ENCODE measurements around the gene TFF2. TPM values are rescaled to one million over a fixed set of nuclear protein-coding genes. Genes with fewer than 3 reads are reported as not detected.

Gene TFF2
- polyA plus RNA-seq, 1 donor (not counting 4 experiments of a cell fraction or from before 2014, with no cell fraction given) = not detected

- no peak overlapping the region for H3K9ac ChIP-seq (ENCODE audit: control insufficient read depth, extremely low read depth, insufficient read depth, low read length)
- FAIRE-seq (no peak), DNase-seq (ENCODE audit: low read depth, low spot score) (no peak)
- TF ChIP-seq EZH2 (IDR thresholded peaks at IDR 0.05; ENCODE audit: low read length) (no peak), CTCF (optimal IDR thresholded peaks at IDR 0.05 in 1 of 3, IDR thresholded peaks at IDR 0.05 in 1 of 3, conservative IDR thresholded peaks at IDR 0.05 in 1 of 3; ENCODE audit: extremely low read depth in 1 of 3, insufficient read depth in 2 of 3, low read length in 3 of 3) (no peak)
- no peaks in the 10 kb centered on the region for H4K20me1 ChIP-seq (ENCODE audit: control insufficient read depth, extremely low read depth, insufficient read depth, low read length)
- no peak overlapping the region for H2AFZ ChIP-seq (ENCODE audit: control insufficient read depth, low read length)
- no peaks in the 10 kb centered on the region for H3K36me3 ChIP-seq (ENCODE audit: control insufficient read depth in 2 of 2, extremely low read depth in 1 of 2, insufficient read depth in 2 of 2, low read length in 2 of 2)
- dilution Hi-C loops (cut with MboI; ENCODE audit: extremely low pct_ligation_motif_present, low sequenced_read_pairs) = no loop called here
- H3K27ac ChIP-seq (ENCODE audit: control insufficient read depth, insufficient read depth, low read length) = no peak overlapping the region
- H3K27me3 ChIP-seq (ENCODE audit: control insufficient read depth, extremely low read depth, insufficient read depth, low read length) = peaks cover 15% of the 10 kb centered on the region
- H3K4me2 ChIP-seq (ENCODE audit: control insufficient read depth, extremely low read depth, insufficient read depth, low read depth, low read length) = no peak overlapping the region
- no peaks in the 10 kb centered on the region for H3K9me3 ChIP-seq (ENCODE audit: control insufficient read depth, low read depth, low read length)
- no peaks in the 10 kb centered on the region for H3K4me1 ChIP-seq (ENCODE audit: control insufficient read depth, extremely low read depth, insufficient read depth, low read length)
- no peaks in the 10 kb centered on the region for H3K9me1 ChIP-seq (ENCODE audit: control insufficient read depth, extremely low read depth, insufficient read depth, low read length)
- no peaks in the 10 kb centered on the region for H3K79me2 ChIP-seq (ENCODE audit: control insufficient read depth, insufficient read depth, low read length)
- H3K4me3 ChIP-seq (ENCODE audit: control insufficient read depth in 2 of 3, extremely low read depth in 1 of 3, insufficient read depth in 2 of 3, low read depth in 1 of 3, low read length in 3 of 3) = no peak overlapping the region
Measured at GRCh38 chr21:42331660-42332059, 19.1 kb downstream of the TFF2 start.

GRCh38 chr21:42330380-42331371 is 20.1 kb downstream of the TFF2 start:
- no peaks in the 10 kb centered on the region for H3K4me1 ChIP-seq (ENCODE audit: control insufficient read depth, extremely low read depth, insufficient read depth, low read length)
- H3K9me1 ChIP-seq (ENCODE audit: control insufficient read depth, extremely low read depth, insufficient read depth, low read length) = no peaks in the 10 kb centered on the region
- DNase-seq (ENCODE audit: low read depth, low spot score) (no peak), FAIRE-seq (no peak)
- dilution Hi-C loops (cut with MboI; ENCODE audit: extremely low pct_ligation_motif_present, low sequenced_read_pairs) = no loop called here
- no peaks in the 10 kb centered on the region for H4K20me1 ChIP-seq (ENCODE audit: control insufficient read depth, extremely low read depth, insufficient read depth, low read length)
- no peaks in the 10 kb centered on the region for H3K9me3 ChIP-seq (ENCODE audit: control insufficient read depth, low read depth, low read length)
- no peak overlapping the region for H3K4me3 ChIP-seq (ENCODE audit: control insufficient read depth in 2 of 3, extremely low read depth in 1 of 3, insufficient read depth in 2 of 3, low read depth in 1 of 3, low read length in 3 of 3)
- H3K27me3 ChIP-seq (ENCODE audit: control insufficient read depth, extremely low read depth, insufficient read depth, low read length) = peaks cover 11% of the 10 kb centered on the region
- H3K27ac ChIP-seq (ENCODE audit: control insufficient read depth, insufficient read depth, low read length) = no peak overlapping the region
- H3K9ac ChIP-seq (ENCODE audit: control insufficient read depth, extremely low read depth, insufficient read depth, low read length) = no peak overlapping the region
- no peak overlapping the region for H2AFZ ChIP-seq (ENCODE audit: control insufficient read depth, low read length)
- H3K79me2 ChIP-seq (ENCODE audit: control insufficient read depth, insufficient read depth, low read length) = no peaks in the 10 kb centered on the region
- no peak overlapping the region for H3K4me2 ChIP-seq (ENCODE audit: control insufficient read depth, extremely low read depth, insufficient read depth, low read depth, low read length)
- H3K36me3 ChIP-seq (ENCODE audit: control insufficient read depth in 2 of 2, extremely low read depth in 1 of 2, insufficient read depth in 2 of 2, low read length in 2 of 2) = no peaks in the 10 kb centered on the region
- TF ChIP-seq CTCF (optimal IDR thresholded peaks at IDR 0.05 in 1 of 3, IDR thresholded peaks at IDR 0.05 in 1 of 3, conservative IDR thresholded peaks at IDR 0.05 in 1 of 3; ENCODE audit: extremely low read depth in 1 of 3, insufficient read depth in 2 of 3, low read length in 3 of 3) = no peak
- no peak for TF ChIP-seq EZH2 (IDR thresholded peaks at IDR 0.05; ENCODE audit: low read length)

All from keratinocyte (primary cell).